ENCODE data around the gene MIDN.

Gene MIDN

GRCh38 chr19:1233115-1233667 lies 15.2 kb upstream of the MIDN start:
- no peak for DNase-seq

- no peak for DNase-seq
These were observed 14.1 kb upstream of the MIDN start for GRCh38 chr19:1234051-1234954.

GRCh38 chr19:1234955-1235380 lies 13.4 kb upstream of the MIDN start:
- no peak for DNase-seq

- no peak for DNase-seq
These were observed 12.5 kb upstream of the MIDN start for GRCh38 chr19:1235625-1236538.

GRCh38 chr19:1236576-1236975 lies 11.8 kb upstream of the MIDN start:
- no peak for DNase-seq

- DNase-seq: no peak
These were observed 11.2 kb upstream of the MIDN start for GRCh38 chr19:1237027-1237659.

- no peak for DNase-seq
These were observed 10.5 kb upstream of the MIDN start, which contains the start of gene CBARP for GRCh38 chr19:1237754-1238368. Gene CBARP (minus strand): TSS chr19:1238005. CDS start chr19:1236100, 1,905 bp downstream.

- no peak for DNase-seq
These were observed 9.7 kb upstream of the MIDN start for GRCh38 chr19:1238369-1239303.

- DNase-seq: no peak
These were observed 9.0 kb upstream of the MIDN start for GRCh38 chr19:1239420-1239795.

GRCh38 chr19:1239796-1240737 lies 8.3 kb upstream of the MIDN start:
- DNase-seq: peak; percentile 93

- no peak for DNase-seq
These were observed 7.5 kb upstream of the MIDN start for GRCh38 chr19:1240925-1241324.

GRCh38 chr19:1241417-1242095 lies 6.8 kb upstream of the MIDN start, which contains the start of gene ATP5F1D:
Gene ATP5F1D (plus strand): TSS chr19:1241751. CDS start chr19:1241851, 100 bp downstream.
- peak; percentile 96 for DNase-seq

- peak; percentile 92 for DNase-seq
These were observed 4.4 kb upstream of the MIDN start for GRCh38 chr19:1243768-1244692.

- DNase-seq: no peak
These were observed 3.5 kb upstream of the MIDN start for GRCh38 chr19:1244693-1245451.

- no peak for DNase-seq
These were observed 2.7 kb upstream of the MIDN start for GRCh38 chr19:1245494-1246264.
